Measurements from ENCODE around the gene SARS1. TPM values are rescaled to one million over a fixed set of nuclear protein-coding genes. Genes with fewer than 3 reads are reported as not detected.

Gene SARS1
- total RNA-seq, 2 donors from 2014 or later: 413 to 456 TPM

DNA sequence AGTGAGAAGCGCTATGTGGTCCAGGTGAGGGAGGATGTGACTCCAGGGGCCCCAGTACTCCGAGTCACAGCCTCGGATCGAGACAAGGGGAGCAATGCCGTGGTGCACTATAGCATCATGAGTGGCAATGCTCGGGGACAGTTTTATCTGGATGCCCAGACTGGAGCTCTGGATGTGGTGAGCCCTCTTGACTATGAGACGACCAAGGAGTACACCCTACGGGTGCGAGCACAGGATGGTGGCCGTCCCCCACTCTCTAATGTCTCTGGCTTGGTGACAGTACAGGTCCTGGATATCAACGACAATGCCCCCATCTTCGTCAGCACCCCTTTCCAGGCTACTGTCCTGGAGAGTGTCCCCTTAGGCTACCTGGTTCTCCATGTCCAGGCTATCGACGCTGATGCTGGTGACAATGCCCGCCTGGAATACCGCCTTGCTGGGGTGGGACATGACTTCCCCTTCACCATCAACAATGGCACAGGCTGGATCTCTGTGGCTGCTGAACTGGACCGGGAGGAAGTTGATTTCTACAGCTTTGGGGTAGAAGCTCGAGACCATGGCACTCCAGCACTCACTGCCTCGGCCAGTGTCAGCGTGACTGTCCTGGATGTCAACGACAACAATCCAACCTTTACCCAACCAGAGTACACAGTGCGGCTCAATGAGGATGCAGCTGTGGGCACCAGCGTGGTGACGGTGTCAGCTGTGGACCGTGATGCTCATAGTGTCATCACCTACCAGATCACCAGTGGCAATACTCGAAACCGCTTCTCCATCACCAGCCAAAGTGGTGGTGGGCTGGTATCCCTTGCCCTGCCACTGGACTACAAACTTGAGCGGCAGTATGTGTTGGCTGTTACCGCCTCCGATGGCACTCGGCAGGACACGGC is 37.8 kb downstream of the SARS1 start:
- H3K27me3 Mint-ChIP-seq (ENCODE audit: low read depth): peaks cover 4% of the 10 kb centered on the region
- H3K9me3 Mint-ChIP-seq: no peaks in the 10 kb centered on the region
- peaks cover 5% of the 10 kb centered on the region for H3K4me1 Mint-ChIP-seq (ENCODE audit: low read depth)
- H3K36me3 Mint-ChIP-seq (ENCODE audit: insufficient read depth in 2 of 2): no peaks in the 10 kb centered on the region
- DNase-seq (no peak), ATAC-seq (replicated peaks in 1 of 2) (no peak)
- H3K4me3 Mint-ChIP-seq: peak overlapping the region in 1 of 2 donors; percentile 15
- no peak overlapping the region for H3K27ac Mint-ChIP-seq

DNA sequence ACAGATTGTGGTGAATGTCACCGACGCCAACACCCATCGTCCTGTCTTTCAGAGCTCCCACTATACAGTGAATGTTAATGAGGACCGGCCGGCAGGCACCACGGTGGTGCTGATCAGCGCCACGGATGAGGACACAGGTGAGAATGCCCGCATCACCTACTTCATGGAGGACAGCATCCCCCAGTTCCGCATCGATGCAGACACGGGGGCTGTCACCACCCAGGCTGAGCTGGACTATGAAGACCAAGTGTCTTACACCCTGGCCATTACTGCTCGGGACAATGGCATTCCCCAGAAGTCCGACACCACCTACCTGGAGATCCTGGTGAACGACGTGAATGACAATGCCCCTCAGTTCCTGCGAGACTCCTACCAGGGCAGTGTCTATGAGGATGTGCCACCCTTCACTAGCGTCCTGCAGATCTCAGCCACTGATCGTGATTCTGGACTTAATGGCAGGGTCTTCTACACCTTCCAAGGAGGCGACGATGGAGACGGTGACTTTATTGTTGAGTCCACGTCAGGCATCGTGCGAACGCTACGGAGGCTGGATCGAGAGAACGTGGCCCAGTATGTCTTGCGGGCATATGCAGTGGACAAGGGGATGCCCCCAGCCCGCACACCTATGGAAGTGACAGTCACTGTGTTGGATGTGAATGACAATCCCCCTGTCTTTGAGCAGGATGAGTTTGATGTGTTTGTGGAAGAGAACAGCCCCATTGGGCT is 38.6 kb downstream of the SARS1 start:
- ATAC-seq (replicated peaks in 1 of 2) (no peak), DNase-seq (no peak)
- no peak overlapping the region for H3K27ac Mint-ChIP-seq
- H3K4me1 Mint-ChIP-seq (ENCODE audit: low read depth): peaks cover 5% of the 10 kb centered on the region
- no peak overlapping the region for H3K4me3 Mint-ChIP-seq
- no peaks in the 10 kb centered on the region for H3K36me3 Mint-ChIP-seq (ENCODE audit: insufficient read depth in 2 of 2)
- no peaks in the 10 kb centered on the region for H3K27me3 Mint-ChIP-seq (ENCODE audit: low read depth)
- no peaks in the 10 kb centered on the region for H3K9me3 Mint-ChIP-seq

DNA sequence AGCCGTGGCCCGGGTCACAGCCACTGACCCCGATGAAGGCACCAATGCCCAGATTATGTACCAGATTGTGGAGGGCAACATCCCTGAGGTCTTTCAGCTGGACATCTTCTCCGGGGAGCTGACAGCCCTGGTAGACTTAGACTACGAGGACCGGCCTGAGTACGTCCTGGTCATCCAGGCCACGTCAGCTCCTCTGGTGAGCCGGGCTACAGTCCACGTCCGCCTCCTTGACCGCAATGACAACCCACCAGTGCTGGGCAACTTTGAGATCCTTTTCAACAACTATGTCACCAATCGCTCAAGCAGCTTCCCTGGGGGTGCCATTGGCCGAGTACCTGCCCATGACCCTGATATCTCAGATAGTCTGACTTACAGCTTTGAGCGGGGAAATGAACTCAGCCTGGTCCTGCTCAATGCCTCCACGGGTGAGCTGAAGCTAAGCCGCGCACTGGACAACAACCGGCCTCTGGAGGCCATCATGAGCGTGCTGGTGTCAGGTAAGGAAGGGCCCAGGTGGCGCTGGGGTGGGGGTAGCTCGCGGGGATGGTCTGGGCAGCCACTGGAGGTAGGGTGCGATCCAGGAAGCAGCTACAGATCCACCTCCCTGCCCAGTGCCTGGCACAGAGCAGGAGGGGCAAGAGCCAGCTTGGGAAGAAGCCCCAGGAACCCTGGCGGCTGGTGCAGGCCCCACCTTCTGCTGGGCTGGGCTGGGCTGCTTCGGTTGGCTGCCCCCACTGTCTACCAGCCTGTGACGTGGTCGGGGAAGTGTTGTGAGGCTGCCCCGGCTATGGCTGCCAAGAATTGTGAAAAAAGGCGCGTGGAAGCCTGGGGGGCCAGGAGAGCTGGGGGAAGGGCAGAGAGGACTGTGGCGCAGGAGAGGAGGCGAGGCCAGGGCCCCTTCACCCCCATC is 39.4 kb downstream of the SARS1 start:
- Mint-ChIP-seq H3K9me3 (no peaks in the 10 kb centered on the region), H3K27me3 (ENCODE audit: low read depth) (no peaks in the 10 kb centered on the region), H3K36me3 (ENCODE audit: insufficient read depth in 2 of 2) (no peaks in the 10 kb centered on the region), H3K4me1 (ENCODE audit: low read depth) (peaks cover 5% of the 10 kb centered on the region), H3K4me3 (no peak overlapping the region), H3K27ac (no peak overlapping the region)
- no peak for ATAC-seq (replicated peaks in 1 of 2)
- no peak for DNase-seq

DNA sequence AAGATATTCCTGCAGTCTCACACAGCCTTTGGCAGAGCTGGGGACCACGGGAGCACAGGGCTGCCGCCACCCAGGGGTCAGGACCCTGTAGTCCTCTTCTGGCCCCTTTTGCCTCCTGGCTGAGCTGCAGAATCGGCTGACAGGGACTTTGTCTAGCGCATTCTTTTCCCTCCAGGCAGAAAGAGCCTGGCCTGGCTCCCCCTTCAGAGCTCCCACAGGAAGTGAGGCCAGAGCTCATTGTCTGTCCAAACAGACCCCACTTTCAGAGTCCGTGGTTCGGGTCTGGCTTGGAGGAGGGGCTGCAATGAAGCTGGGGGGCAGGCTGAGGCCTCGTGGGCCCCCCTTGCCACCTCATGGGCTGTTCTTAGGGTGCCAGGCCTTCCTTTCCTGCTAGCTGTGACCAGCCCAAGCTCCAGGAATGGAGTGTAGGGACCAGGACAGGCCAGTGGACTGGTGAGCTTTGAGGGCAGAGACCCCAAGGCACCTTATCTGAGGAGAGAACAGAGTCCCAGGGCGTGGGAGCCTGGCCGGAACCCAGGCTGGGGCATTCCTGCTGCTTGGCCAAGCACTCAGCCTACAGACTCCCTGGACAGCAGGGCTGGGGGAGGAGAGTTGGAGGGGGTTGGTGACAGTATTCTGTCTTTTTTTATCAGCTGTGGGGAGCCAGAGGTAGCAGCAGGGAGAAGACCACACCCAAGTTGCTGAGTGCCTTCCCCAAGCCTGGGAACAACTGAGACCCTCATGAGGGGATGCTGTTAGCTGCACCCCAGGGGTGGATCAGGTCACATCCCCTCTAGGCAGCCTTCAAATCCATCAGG is 40.3 kb downstream of the SARS1 start:
- H3K4me1 Mint-ChIP-seq (ENCODE audit: low read depth): peaks cover 4% of the 10 kb centered on the region
- H3K4me3 Mint-ChIP-seq: no peak overlapping the region
- no peak for ATAC-seq (replicated peaks in 1 of 2)
- no peaks in the 10 kb centered on the region for H3K36me3 Mint-ChIP-seq (ENCODE audit: insufficient read depth in 2 of 2)
- no peak overlapping the region for H3K27ac Mint-ChIP-seq
- H3K9me3 Mint-ChIP-seq: no peaks in the 10 kb centered on the region
- no peaks in the 10 kb centered on the region for H3K27me3 Mint-ChIP-seq (ENCODE audit: low read depth)
- DNase-seq: no peak

DNA sequence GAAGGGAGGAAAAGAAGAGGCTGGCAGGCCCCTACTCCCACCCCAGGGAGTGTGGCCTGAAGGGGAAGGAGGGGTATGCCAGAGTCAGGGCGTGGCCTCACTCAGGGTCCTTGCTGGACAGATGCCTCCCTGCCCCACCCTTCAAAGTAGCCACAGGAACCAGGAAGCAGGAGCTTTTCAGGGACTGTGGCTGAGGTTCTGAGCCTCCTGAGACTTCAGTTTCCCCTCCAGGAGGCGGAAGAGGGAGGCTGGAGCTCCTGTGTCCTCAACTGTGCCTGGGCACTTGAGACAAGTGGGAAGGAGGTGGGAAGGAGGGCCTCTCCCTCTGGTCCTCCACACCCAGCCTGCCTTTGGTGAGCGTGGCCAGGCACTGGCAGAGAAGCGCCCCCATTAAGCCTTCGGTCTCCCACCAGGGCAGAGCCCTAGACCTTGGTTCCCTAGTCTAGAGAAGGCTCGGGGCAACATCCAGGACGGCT is 40.9 kb downstream of the SARS1 start:
- Mint-ChIP-seq H3K36me3 (ENCODE audit: insufficient read depth in 2 of 2) (no peaks in the 10 kb centered on the region), H3K9me3 (no peaks in the 10 kb centered on the region), H3K27me3 (ENCODE audit: low read depth) (no peaks in the 10 kb centered on the region), H3K27ac (no peak overlapping the region), H3K4me3 (no peak overlapping the region), H3K4me1 (ENCODE audit: low read depth) (no peaks in the 10 kb centered on the region)
- DNase-seq (no peak), ATAC-seq (replicated peaks in 1 of 2) (no peak)

DNA sequence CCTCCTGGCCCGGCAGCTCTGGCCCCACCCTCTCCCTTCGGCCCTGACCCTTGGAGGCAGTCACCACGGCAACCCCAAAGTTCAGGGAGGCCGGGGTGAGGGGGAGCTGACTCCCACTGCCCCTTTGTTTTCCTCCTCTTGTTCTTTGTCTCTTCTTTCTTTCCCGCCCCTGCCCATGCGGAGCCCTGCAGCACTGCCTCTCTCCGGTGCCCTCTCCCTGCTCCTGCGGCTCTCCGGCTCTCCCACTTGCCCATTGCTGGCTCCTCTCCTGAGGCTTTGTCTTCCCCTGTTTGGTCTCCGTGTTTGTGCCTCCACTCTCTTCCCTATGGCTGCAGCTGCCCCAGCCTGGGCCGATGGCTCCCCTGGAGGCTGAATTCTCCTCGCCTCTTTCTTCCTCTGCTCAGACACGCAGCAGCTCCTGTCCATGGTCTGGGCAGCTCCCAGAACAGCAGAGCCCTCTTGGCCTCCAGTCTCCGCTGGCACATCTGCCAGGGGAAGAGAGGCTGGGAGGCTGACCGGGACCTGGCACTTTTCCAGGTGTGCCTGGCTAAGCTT is 41.5 kb downstream of the SARS1 start:
- DNase-seq: no peak

DNA sequence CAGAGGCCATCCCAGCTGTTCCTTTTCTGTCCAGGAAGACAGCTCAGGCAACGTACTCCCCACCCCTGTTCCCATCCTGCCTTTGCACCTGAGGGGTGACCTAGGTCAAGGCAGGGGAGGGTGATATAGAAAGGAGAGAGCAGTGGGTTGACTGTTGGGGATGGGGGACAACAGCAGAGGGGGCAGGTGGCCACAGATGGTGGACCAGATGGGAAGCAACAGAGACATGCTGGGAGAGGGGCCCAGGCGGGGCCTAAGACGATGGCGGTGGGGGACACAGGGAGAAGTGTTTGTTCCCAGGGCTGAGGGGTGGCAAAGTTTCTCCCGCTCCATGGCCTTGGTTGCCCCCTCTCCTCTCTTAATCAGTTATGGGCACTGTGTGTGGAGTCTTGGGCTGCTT is 42.0 kb downstream of the SARS1 start:
- no peaks in the 10 kb centered on the region for H3K36me3 Mint-ChIP-seq (ENCODE audit: insufficient read depth in 2 of 2)
- DNase-seq (no peak), ATAC-seq (replicated peaks in 1 of 2) (no peak)
- H3K4me1 Mint-ChIP-seq (ENCODE audit: low read depth): no peaks in the 10 kb centered on the region
- H3K9me3 Mint-ChIP-seq: no peaks in the 10 kb centered on the region
- H3K27ac Mint-ChIP-seq: peak overlapping the region; percentile 10
- H3K27me3 Mint-ChIP-seq (ENCODE audit: low read depth): no peaks in the 10 kb centered on the region
- H3K4me3 Mint-ChIP-seq: no peak overlapping the region

More for the DNA sequence above, 41.5 kb downstream of the SARS1 start:
- no peak for ATAC-seq (replicated peaks in 1 of 2)
- H3K36me3 Mint-ChIP-seq (ENCODE audit: insufficient read depth in 2 of 2): no peaks in the 10 kb centered on the region
- no peak overlapping the region for H3K4me3 Mint-ChIP-seq
- peak overlapping the region; percentile 10 for H3K27ac Mint-ChIP-seq
- no peaks in the 10 kb centered on the region for H3K9me3 Mint-ChIP-seq
- H3K27me3 Mint-ChIP-seq (ENCODE audit: low read depth): no peaks in the 10 kb centered on the region
- no peaks in the 10 kb centered on the region for H3K4me1 Mint-ChIP-seq (ENCODE audit: low read depth)

DNA sequence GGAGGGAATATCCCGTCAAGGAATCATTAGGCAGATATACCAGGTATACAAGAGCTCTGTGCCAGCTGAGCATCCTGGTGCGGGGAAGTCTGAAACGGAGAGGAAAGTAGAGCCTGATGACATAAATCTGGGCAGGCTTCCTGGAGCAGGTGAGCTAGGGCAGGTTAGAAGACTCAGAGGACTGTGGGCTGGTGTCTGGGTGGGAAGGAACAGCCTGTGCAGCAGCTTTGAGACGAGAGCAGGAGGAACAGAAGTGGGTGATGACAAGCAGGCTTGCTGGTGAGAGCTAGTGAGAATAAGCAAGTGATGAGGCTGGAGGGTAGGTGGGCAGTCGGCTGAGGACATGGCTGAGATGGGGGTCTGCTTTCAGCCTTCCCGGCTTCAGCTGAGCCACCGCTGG is 42.4 kb downstream of the SARS1 start:
- ATAC-seq (replicated peaks in 1 of 2) (no peak), DNase-seq (no peak)
- H3K4me1 Mint-ChIP-seq (ENCODE audit: low read depth): no peaks in the 10 kb centered on the region
- no peaks in the 10 kb centered on the region for H3K9me3 Mint-ChIP-seq
- no peak overlapping the region for H3K27ac Mint-ChIP-seq
- H3K4me3 Mint-ChIP-seq: no peak overlapping the region
- no peaks in the 10 kb centered on the region for H3K36me3 Mint-ChIP-seq (ENCODE audit: insufficient read depth in 2 of 2)
- no peaks in the 10 kb centered on the region for H3K27me3 Mint-ChIP-seq (ENCODE audit: low read depth)

DNA sequence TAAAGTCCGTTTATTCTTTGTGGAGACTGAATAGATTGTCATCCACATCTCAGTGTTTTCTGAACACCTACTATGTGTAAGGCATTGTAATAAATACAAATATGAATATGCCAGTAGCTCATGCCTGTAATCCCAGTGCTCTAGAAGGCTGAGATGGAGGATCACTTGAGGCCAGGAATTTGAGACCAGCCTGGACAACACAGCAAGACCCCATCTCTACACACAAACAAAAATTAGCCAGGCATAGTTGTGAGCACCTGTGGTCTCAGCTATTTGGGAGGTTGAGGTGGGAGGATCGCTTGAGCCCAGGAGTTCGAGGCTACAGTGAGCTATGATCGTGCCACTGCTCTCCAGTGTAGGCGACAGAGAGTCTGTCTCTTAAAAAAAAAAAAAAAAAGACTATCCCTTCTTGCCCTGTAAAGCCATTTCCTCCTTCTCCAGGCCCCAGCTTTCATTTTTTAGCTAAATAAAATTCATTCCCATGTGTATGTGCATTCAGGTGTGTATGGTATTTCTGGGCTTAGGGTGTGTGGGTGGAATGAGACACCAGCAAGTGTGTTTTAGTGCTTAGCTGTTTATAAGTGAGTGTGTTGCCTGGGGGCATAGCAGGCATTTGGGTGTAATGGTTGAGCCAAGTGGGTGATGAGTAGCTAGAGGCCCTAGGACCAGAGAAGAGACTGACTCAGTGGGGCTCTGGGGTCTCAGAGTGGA is 43.4 kb downstream of the SARS1 start:
- Mint-ChIP-seq H3K36me3 (ENCODE audit: insufficient read depth in 2 of 2) (no peaks in the 10 kb centered on the region), H3K4me1 (ENCODE audit: low read depth) (no peaks in the 10 kb centered on the region), H3K27me3 (ENCODE audit: low read depth) (no peaks in the 10 kb centered on the region), H3K4me3 (no peak overlapping the region), H3K9me3 (no peaks in the 10 kb centered on the region), H3K27ac (no peak overlapping the region)
- DNase-seq (no peak), ATAC-seq (replicated peaks in 1 of 2) (no peak)

DNA sequence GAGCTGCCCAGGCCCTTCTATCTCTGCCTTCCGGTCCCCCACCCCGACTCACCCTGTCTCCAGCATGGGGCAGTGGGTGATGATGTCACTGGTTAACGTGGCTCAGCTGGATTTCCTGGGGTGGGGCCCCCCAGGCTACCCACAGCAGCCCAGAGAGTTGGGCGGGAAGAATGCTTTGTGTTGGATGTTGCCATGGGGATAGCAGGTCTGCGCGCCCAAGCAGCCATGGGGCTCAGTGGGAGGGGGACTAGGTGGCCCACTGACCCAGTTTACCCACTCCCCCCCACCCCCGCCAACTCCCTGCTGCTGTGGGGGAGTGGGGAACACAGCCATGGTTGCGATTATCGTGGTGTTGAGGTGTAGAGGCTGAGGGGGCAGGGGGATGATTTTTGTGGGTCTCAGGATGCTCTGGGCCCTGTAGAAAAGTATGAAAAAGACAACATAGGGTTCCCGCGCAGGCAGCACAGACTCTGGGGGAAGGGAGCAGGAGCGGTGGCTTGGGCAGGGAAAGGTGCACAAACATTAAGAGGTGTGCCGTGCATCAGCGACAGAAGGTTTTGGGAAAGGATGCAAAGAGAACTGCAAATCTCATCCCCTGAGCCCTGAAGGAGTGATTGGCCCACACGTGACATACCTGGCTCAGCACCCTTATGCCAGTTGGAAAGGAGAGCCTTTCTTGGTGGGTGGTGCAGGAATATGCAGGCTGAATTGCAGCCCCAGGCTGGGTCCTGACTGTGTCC is 44.1 kb downstream of the SARS1 start:
- Mint-ChIP-seq H3K27me3 (ENCODE audit: low read depth) (no peaks in the 10 kb centered on the region), H3K4me3 (no peak overlapping the region), H3K4me1 (ENCODE audit: low read depth) (no peaks in the 10 kb centered on the region), H3K9me3 (no peaks in the 10 kb centered on the region), H3K27ac (no peak overlapping the region), H3K36me3 (ENCODE audit: insufficient read depth in 2 of 2) (no peaks in the 10 kb centered on the region)
- no peak for ATAC-seq (replicated peaks in 1 of 2)
- no peak for DNase-seq
